Measurements from ENCODE around the gene HTATSF1. TPM values are rescaled to one million over a fixed set of nuclear protein-coding genes. Genes with fewer than 3 reads are reported as not detected.

Gene HTATSF1
- 22.3 and 22.8 TPM in 2 replicates for total RNA-seq

GRCh38 chrX:136497556-136498052 is at the start of gene HTATSF1:
TSS of gene HTATSF1 (plus strand) at chrX:136497592. CDS start at chrX:136497685, 93 bp downstream.
- DNase-seq (ENCODE audit: low read depth in 2 of 2): no peak

- DNase-seq (ENCODE audit: low read depth in 2 of 2): no peak
Measured at GRCh38 chrX:136447968-136448367, 49.4 kb upstream of the HTATSF1 start.

- DNase-seq (ENCODE audit: low read depth in 2 of 2): no peak
Measured at GRCh38 chrX:136450050-136450830, 47.2 kb upstream of the HTATSF1 start.

- no peak for DNase-seq (ENCODE audit: low read depth in 2 of 2)
Measured at GRCh38 chrX:136452614-136453013, 44.8 kb upstream of the HTATSF1 start.

- DNase-seq (ENCODE audit: low read depth in 2 of 2): no peak
Measured at GRCh38 chrX:136453114-136453513, 44.3 kb upstream of the HTATSF1 start.

GRCh38 chrX:136453771-136454170 is 43.6 kb upstream of the HTATSF1 start:
- DNase-seq (ENCODE audit: low read depth in 2 of 2): no peak

GRCh38 chrX:136456133-136456532 is 41.3 kb upstream of the HTATSF1 start:
- DNase-seq (ENCODE audit: low read depth in 2 of 2): no peak

- no peak for DNase-seq (ENCODE audit: low read depth in 2 of 2)
Measured at GRCh38 chrX:136457303-136457917, 40.0 kb upstream of the HTATSF1 start.

GRCh38 chrX:136464589-136464988 is 32.8 kb upstream of the HTATSF1 start:
- no peak for DNase-seq (ENCODE audit: low read depth in 2 of 2)

- no peak for DNase-seq (ENCODE audit: low read depth in 2 of 2)
Measured at GRCh38 chrX:136467303-136467702, 30.1 kb upstream of the HTATSF1 start.

- peak in 1 of 2 donors; percentile 2 for DNase-seq (ENCODE audit: low read depth in 2 of 2)
Measured at GRCh38 chrX:136468391-136469103, 28.8 kb upstream of the HTATSF1 start.

GRCh38 chrX:136473663-136474062 is 23.7 kb upstream of the HTATSF1 start:
- DNase-seq (ENCODE audit: low read depth in 2 of 2): no peak

GRCh38 chrX:136475236-136475635 is 22.2 kb upstream of the HTATSF1 start:
- no peak for DNase-seq (ENCODE audit: low read depth in 2 of 2)

GRCh38 chrX:136476501-136476900 is 20.9 kb upstream of the HTATSF1 start:
- no peak for DNase-seq (ENCODE audit: low read depth in 2 of 2)

GRCh38 chrX:136477026-136477425 is 20.4 kb upstream of the HTATSF1 start:
- DNase-seq (ENCODE audit: low read depth in 2 of 2): no peak

GRCh38 chrX:136480383-136480782 is 17.0 kb upstream of the HTATSF1 start:
- no peak for DNase-seq (ENCODE audit: low read depth in 2 of 2)

- DNase-seq (ENCODE audit: low read depth in 2 of 2): no peak
Measured at GRCh38 chrX:136487647-136488046, 9.7 kb upstream of the HTATSF1 start, which contains the start of gene BRS3. TSS of gene BRS3 (plus strand) at chrX:136487947. CDS start at chrX:136488115, 168 bp downstream.

GRCh38 chrX:136488706-136489105 is 8.7 kb upstream of the HTATSF1 start:
- no peak for DNase-seq (ENCODE audit: low read depth in 2 of 2)

- no peak for DNase-seq (ENCODE audit: low read depth in 2 of 2)
Measured at GRCh38 chrX:136491832-136492231, 5.6 kb upstream of the HTATSF1 start.

GRCh38 chrX:136493011-136493410 is 4.4 kb upstream of the HTATSF1 start:
- DNase-seq (ENCODE audit: low read depth in 2 of 2): no peak

GRCh38 chrX:136495043-136495442 is 2.3 kb upstream of the HTATSF1 start:
- no peak for DNase-seq (ENCODE audit: low read depth in 2 of 2)

- peak in 1 of 2 donors; percentile 2 for DNase-seq (ENCODE audit: low read depth in 2 of 2)
Measured at GRCh38 chrX:136496186-136496763, 1.1 kb upstream of the HTATSF1 start.

Data from dermis microvascular lymphatic vessel endothelial cell (primary cell).